Neural cell (in vitro differentiated cells): ENCODE results near the gene ONECUT3.

ENCODE experiments used
- EP300 ChIP-seq: fragments of 450-650 bp; conservative IDR thresholded peaks from 2 replicates; pipeline ENCODE4 v1.6.1; 2014; ENCODE audit warnings: antibody characterized with exemption, mild to moderate bottlenecking, moderate library complexity; ENCODE audit not compliant: poor library complexity, severe bottlenecking
- EZH2 ChIP-seq: fragments of 200-600, 300-800 bp; shearing (Covaris generic), sonication (generic); IDR thresholded peaks from 2 replicates; pipeline ENCODE4 v1.6.1; 2014; ENCODE audit warnings: antibody characterized with exemption, low read length, borderline replicate concordance, mild to moderate bottlenecking; ENCODE audit not compliant: insufficient read depth, poor library complexity, severe bottlenecking
- POLR2AphosphoS5 ChIP-seq: IDR thresholded peaks from 2 replicates; pipeline ENCODE4 v1.6.1; 2012
- REST ChIP-seq: IDR thresholded peaks from 2 replicates; pipeline ENCODE4 v1.6.1; 2012; ENCODE audit warnings: borderline replicate concordance
- TAF1 ChIP-seq: IDR thresholded peaks from 2 replicates; pipeline ENCODE4 v1.6.1; 2012; ENCODE audit warnings: low read depth
- TF ChIP-seq, protein P1 (sequence below): fragments of 450-650 bp; IDR thresholded peaks from 2 replicates; pipeline ENCODE4 v1.5.1; 2014; ENCODE audit warnings: antibody characterized with exemption, mild to moderate bottlenecking, moderate library complexity; ENCODE audit not compliant: poor library complexity, severe bottlenecking

GRCh38 chr19:1794424-1795172 is 41.3 kb downstream of the ONECUT3 start:
- TF ChIP-seq EZH2 (no peak), REST (no peak), EP300 (no peak), POLR2AphosphoS5 (no peak), TAF1 (no peak)
- TF ChIP-seq, protein P1, sequence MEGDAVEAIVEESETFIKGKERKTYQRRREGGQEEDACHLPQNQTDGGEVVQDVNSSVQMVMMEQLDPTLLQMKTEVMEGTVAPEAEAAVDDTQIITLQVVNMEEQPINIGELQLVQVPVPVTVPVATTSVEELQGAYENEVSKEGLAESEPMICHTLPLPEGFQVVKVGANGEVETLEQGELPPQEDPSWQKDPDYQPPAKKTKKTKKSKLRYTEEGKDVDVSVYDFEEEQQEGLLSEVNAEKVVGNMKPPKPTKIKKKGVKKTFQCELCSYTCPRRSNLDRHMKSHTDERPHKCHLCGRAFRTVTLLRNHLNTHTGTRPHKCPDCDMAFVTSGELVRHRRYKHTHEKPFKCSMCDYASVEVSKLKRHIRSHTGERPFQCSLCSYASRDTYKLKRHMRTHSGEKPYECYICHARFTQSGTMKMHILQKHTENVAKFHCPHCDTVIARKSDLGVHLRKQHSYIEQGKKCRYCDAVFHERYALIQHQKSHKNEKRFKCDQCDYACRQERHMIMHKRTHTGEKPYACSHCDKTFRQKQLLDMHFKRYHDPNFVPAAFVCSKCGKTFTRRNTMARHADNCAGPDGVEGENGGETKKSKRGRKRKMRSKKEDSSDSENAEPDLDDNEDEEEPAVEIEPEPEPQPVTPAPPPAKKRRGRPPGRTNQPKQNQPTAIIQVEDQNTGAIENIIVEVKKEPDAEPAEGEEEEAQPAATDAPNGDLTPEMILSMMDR: no peak
